ENCODE data around the gene ABRACL. TPM values are rescaled to one million over a fixed set of nuclear protein-coding genes. Genes with fewer than 3 reads are reported as not detected.

The ABRACL gene
- total RNA-seq: 81.4 and 81.8 TPM in 2 replicates
- polyA plus RNA-seq: 97.1 and 110 TPM in 2 replicates

GRCh38 chr6:139028658-139029469 is at the start of gene ABRACL:
TSS of gene ABRACL (plus strand) at chr6:139028745. CDS start at chr6:139034161, 5,416 bp downstream.
- Histone ChIP-seq H3K79me2 (peaks cover 41% of the 10 kb centered on the region), H2AFZ (peak within 1 kb of the TSS; percentile 89), H3K9me3 (ENCODE audit: low read depth) (no peaks in the 10 kb centered on the region), H3K4me2 (peak within 1 kb of the TSS; percentile 84), H3K36me3 (replicated peaks; ENCODE audit: insufficient read depth, low read depth) (no peaks in the 10 kb centered on the region), H3K9me2 (replicated peaks; ENCODE audit: insufficient read depth) (no peaks in the 10 kb centered on the region), H3K4me1 (ENCODE audit: insufficient read depth) (no peaks in the 10 kb centered on the region), H4K20me1 (ENCODE audit: insufficient read depth, poor library complexity, severe bottlenecking) (no peaks in the 10 kb centered on the region), H3K27ac (peak within 1 kb of the TSS; percentile 97), H3K27me3 (no peaks in the 10 kb centered on the region), H3K4me3 (peak within 1 kb of the TSS; percentile 94)
- 2% methylated on average over 43 of the region's 77 CpGs for WGBS (ENCODE audit: low lambda C conversion rate, missing lambda C conversion rate)
- DNase-seq (ENCODE audit: low spot score): peak; percentile 86
- no peak for TF ChIP-seq EZH2 (IDR thresholded peaks at IDR 0.05; ENCODE audit: borderline replicate concordance)
- TF ChIP-seq CTCF (IDR thresholded peaks at IDR 0.05; ENCODE audit: poor library complexity): no peak
- TF ChIP-seq EZH2phosphoT487 (IDR thresholded peaks at IDR 0.05; ENCODE audit: low read depth, severe bottlenecking, unreplicated experiment): no peak

GRCh38 chr6:138979365-138979764 is 49.2 kb upstream of the ABRACL start:
- no peak overlapping the region for H2AFZ ChIP-seq
- no peak overlapping the region for H3K27ac ChIP-seq
- no peaks in the 10 kb centered on the region for H3K27me3 ChIP-seq
- WGBS (ENCODE audit: low lambda C conversion rate, missing lambda C conversion rate): 66% methylated on average over 2 of the region's 2 CpGs
- no peaks in the 10 kb centered on the region for H3K9me2 ChIP-seq (replicated peaks; ENCODE audit: insufficient read depth)
- peaks cover 100% of the 10 kb centered on the region for H3K79me2 ChIP-seq
- H3K4me2 ChIP-seq: no peak overlapping the region
- H4K20me1 ChIP-seq (ENCODE audit: insufficient read depth, poor library complexity, severe bottlenecking): peaks cover 63% of the 10 kb centered on the region
- no peaks in the 10 kb centered on the region for H3K9me3 ChIP-seq (ENCODE audit: low read depth)
- no peak overlapping the region for H3K4me3 ChIP-seq
- H3K36me3 ChIP-seq (replicated peaks; ENCODE audit: insufficient read depth, low read depth): no peaks in the 10 kb centered on the region
- DNase-seq (ENCODE audit: low spot score): no peak
- H3K4me1 ChIP-seq (ENCODE audit: insufficient read depth): peaks cover 15% of the 10 kb centered on the region
- no peak for TF ChIP-seq CTCF (IDR thresholded peaks at IDR 0.05; ENCODE audit: poor library complexity)
- no peak for TF ChIP-seq EZH2phosphoT487 (IDR thresholded peaks at IDR 0.05; ENCODE audit: low read depth, severe bottlenecking, unreplicated experiment)
- TF ChIP-seq EZH2 (IDR thresholded peaks at IDR 0.05; ENCODE audit: borderline replicate concordance): no peak

- 92% methylated on average over 5 of the region's 5 CpGs for WGBS (ENCODE audit: low lambda C conversion rate, missing lambda C conversion rate)
- H3K9me3 ChIP-seq (ENCODE audit: low read depth): no peaks in the 10 kb centered on the region
- H3K9me2 ChIP-seq (replicated peaks; ENCODE audit: insufficient read depth): no peaks in the 10 kb centered on the region
- peaks cover 100% of the 10 kb centered on the region for H3K79me2 ChIP-seq
- no peak for TF ChIP-seq CTCF (IDR thresholded peaks at IDR 0.05; ENCODE audit: poor library complexity)
- TF ChIP-seq EZH2phosphoT487 (IDR thresholded peaks at IDR 0.05; ENCODE audit: low read depth, severe bottlenecking, unreplicated experiment): no peak
- TF ChIP-seq EZH2 (IDR thresholded peaks at IDR 0.05; ENCODE audit: borderline replicate concordance): no peak
- DNase-seq (ENCODE audit: low spot score): no peak
- no peak overlapping the region for H2AFZ ChIP-seq
- H3K27ac ChIP-seq: no peak overlapping the region
- H4K20me1 ChIP-seq (ENCODE audit: insufficient read depth, poor library complexity, severe bottlenecking): peaks cover 62% of the 10 kb centered on the region
- peaks cover 15% of the 10 kb centered on the region for H3K4me1 ChIP-seq (ENCODE audit: insufficient read depth)
- no peak overlapping the region for H3K4me3 ChIP-seq
- H3K4me2 ChIP-seq: no peak overlapping the region
- H3K36me3 ChIP-seq (replicated peaks; ENCODE audit: insufficient read depth, low read depth): no peaks in the 10 kb centered on the region
- H3K27me3 ChIP-seq: no peaks in the 10 kb centered on the region
Measured at GRCh38 chr6:138979813-138980668, 48.5 kb upstream of the ABRACL start.
